ENCODE measurements around the gene TTYH1.
"Not testable (repeated sequence)": the region's sequence is repeated elsewhere in the genome, so short reads cannot be mapped to it uniquely, and the experiment has no call there.

The TTYH1 gene

DNA sequence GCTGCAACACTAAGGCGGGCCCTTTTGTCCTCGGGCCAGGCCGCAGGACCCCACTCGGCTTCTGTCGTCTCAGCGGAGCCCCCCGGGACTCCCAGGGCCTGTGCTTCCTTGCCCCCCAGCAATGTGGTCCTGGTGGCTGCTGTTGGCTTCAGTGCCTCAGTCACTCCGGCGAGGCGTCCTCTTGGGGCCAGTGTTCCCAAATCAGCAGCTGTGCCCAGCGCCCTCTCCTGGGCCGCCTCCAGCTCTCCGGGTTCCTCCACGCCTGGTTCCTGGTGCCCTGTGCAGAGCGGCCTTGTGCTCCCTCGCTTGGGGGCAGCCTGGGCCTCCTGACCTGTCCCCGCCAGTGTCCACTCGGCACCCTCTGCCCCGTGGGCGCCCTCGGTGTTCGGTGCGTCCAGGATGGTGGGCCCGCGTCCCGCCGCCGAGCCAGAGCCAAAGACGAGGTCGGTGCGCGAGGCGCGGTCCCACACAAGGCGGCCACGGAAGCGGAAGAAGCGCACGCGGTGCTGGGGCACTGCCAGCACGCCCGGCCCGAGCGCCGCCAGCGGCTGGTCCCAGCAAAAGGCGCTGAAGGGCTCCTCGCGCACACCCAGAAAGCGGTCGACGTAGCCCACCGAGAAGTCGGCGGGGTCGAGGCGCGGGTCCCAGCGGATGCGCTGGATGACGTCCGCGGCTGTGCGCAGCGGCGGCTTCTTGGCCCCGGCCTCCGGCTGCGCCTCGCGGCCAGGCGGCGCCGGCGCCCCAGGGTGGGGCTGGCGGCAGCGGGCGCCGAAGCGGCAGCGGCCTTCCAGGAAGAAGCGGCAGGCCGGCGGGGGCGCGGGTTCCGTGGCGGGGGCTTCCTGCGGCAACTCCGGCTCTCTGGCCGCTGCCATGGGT is 47.6 kb downstream of the TTYH1 start:
- peak overlapping the region; percentile 66 for H3K4me3 ChIP-seq (ENCODE audit: low read depth, low read length)
- DNase-seq (ENCODE audit: low read depth) = no peak

DNA sequence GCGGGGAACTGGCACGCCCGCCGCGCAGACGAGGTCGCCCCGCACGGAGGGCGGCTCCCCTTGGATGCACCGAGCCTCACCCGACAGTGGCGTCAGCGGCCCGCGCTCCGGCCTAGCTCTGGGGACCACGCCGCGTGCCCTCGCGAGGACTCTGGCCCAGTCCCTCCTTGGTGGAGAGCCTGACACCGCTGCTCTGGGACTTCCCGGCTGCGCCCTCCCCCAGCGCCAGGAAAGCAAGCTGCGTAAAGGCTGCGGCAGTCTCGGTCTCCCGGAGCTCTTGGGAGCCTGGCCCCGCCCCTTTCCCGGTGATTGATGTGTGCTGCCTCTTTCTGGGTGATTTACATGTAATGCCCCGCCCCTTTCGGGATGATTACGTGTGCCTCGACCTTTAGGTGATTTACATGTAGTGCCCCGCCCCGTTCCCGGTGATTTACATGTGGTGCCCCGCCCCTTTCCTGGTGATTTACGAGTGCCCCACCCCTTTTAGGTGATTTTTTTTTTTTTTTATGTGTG is 48.3 kb downstream of the TTYH1 start, which contains the start of gene LENG9:
TSS of gene LENG9 (minus strand) at position 248 of the 513 bp plus-strand sequence. CDS start 252 bp downstream, outside the sequence.
- peak within 1 kb of the TSS; percentile 66 for H3K4me3 ChIP-seq (ENCODE audit: low read depth, low read length)
- no peak for DNase-seq (ENCODE audit: low read depth)
- TF ChIP-seq, protein P1, sequence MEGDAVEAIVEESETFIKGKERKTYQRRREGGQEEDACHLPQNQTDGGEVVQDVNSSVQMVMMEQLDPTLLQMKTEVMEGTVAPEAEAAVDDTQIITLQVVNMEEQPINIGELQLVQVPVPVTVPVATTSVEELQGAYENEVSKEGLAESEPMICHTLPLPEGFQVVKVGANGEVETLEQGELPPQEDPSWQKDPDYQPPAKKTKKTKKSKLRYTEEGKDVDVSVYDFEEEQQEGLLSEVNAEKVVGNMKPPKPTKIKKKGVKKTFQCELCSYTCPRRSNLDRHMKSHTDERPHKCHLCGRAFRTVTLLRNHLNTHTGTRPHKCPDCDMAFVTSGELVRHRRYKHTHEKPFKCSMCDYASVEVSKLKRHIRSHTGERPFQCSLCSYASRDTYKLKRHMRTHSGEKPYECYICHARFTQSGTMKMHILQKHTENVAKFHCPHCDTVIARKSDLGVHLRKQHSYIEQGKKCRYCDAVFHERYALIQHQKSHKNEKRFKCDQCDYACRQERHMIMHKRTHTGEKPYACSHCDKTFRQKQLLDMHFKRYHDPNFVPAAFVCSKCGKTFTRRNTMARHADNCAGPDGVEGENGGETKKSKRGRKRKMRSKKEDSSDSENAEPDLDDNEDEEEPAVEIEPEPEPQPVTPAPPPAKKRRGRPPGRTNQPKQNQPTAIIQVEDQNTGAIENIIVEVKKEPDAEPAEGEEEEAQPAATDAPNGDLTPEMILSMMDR (IDR thresholded peaks at IDR 0.05; ENCODE audit: low read depth, low read length, missing control alignments) = no peak

More for the DNA sequence above, 47.6 kb downstream of the TTYH1 start:
- TF ChIP-seq, protein P1 (IDR thresholded peaks at IDR 0.05; ENCODE audit: low read depth, low read length, missing control alignments) = peak; percentile 12

DNA sequence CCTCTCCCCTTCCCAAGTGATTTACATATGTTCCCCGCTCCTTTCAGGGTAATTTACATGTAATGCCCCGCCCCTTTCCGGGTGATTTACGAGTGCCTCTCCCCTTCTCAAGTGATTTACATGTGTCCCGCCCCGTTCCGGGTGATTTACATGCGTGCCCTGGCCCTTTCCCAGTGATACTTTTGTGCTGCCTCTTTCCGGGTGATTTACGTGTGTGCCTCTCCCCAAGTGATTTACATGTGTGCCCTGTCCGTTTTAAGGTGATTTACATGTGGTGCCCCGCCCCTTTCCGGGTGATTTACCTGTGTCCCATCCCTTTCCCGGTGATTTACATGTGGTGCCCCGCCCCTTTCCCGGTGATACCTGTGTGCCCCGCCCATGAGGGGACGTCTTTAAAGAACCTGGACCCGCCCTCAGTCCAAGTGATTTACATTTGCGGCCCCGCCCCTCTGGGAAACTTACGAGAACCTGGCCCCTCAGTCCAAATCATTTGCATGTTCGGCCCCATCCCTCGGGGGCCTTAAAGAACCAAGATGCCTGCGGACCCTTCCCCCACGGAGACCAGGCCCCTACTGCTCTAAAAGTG is 48.9 kb downstream of the TTYH1 start:
- DNase-seq (ENCODE audit: low read depth) = peak; percentile 98
- H3K4me3 ChIP-seq (ENCODE audit: low read depth, low read length) = peak overlapping the region; percentile 52
- TF ChIP-seq, protein P1 (IDR thresholded peaks at IDR 0.05; ENCODE audit: low read depth, low read length, missing control alignments) = no peak

DNA sequence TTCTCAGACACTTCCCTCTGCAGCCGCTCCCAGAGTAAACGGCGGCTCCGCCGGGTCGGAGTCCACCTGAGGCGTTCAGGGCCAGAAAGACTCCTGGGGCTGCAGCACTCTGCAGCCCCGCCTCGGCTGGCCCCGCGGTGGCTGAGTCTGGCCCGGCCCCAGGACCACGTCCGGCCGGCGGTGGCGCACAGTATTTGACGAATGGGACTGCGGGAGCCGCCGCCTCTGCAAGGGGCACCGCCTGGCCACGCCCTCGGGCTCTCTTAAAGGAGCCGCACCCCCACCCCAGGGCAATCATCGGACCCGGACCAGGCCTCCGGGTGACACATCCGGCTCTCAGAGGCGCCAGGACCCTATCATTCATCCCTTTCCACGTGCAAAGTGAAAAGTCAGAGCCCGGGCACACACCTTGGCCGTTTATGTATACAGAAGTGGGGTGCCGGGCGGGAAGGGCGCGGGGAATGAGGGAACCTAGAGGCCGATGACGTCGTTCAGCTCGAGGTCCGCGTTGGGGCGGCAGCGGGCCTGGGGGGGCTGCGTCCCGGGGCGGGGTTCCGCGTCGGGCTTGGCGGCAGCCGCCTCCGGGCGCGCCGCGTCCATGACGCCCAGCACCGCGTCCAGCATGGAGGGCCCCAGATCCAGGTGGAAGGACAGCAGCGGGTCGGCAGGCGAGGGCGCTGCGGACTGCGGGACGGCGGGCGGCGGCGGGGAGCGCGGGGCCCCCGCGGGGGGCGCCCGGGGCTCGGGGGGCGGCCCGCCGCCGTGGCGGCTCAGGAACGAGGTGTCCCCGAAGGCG is 49.6 kb downstream of the TTYH1 start:
- DNase-seq (ENCODE audit: low read depth) = peak; percentile 50
- TF ChIP-seq, protein P1 (IDR thresholded peaks at IDR 0.05; ENCODE audit: low read depth, low read length, missing control alignments) = no peak
- H3K4me3 ChIP-seq (ENCODE audit: low read depth, low read length) = peak overlapping the region; percentile 52

DNA sequence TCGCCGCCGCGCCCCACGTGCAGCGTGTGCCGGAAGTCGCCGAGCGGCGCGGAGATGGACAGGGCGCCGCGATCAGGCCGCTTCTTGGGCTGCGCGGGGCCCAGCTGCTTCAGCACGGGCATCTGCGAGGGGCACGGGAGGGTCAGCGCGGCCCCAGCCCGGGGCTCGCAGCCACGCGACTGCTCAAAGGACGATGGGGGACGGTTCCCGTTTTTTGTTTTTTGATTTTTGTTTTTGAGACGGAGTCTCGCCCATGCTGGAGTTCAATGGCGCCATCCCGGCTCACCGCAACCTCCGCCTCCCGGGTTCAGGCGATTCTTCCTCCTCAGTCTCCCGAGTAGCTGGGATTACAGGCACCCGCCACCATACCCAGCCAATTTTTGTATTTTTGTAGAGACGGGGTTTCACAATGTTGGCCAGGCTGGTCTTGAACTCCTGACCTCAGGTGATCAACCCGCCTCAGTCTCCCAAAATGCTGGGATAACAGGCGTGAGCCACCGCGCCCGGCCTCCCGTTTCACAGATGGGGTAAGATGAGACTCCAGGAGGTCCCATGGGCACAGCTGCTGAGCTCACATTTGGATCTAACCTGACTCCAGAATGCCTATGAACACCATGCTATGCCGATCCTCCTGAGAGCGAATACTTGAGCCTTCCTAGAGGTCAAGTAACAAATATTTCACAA is 50.3 kb downstream of the TTYH1 start:
- TF ChIP-seq, protein P1 (IDR thresholded peaks at IDR 0.05; ENCODE audit: low read depth, low read length, missing control alignments) = no peak
- H3K4me3 ChIP-seq (ENCODE audit: low read depth, low read length) = no peak overlapping the region
- DNase-seq (ENCODE audit: low read depth) = no peak

DNA sequence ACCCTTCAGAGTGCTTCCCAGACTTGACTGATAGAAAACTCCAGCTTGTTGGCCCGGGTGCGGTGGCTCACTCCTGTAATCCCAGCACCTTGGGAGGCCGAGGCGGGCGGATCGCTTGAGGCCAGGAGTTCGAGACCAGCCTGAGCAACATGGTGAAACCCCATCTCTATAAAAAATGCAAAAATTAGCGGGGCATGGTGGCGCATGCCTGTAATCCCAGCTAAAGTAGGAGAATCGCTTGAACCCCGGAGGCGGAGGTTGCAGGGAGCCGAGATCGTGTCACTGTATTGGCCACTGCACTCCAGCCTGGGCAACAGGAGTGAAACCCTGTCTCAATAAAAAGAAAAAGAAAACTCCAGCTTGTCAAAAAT is 50.8 kb downstream of the TTYH1 start:
- DNase-seq (ENCODE audit: low read depth); H3K4me3 ChIP-seq (ENCODE audit: low read depth, low read length): not testable (repeated sequence)

Data from GM12864 (cell line).